ENCODE measurements around the gene SETD6. TPM values are rescaled to one million over a fixed set of nuclear protein-coding genes. Genes with fewer than 3 reads are reported as not detected.
A peak's percentile ranks its signal among the peaks of the same experiment; 100 is the strongest.

SETD6 gene
- total and polyA plus RNA-seq, 9 of the 15 experiments (the other 6 are each of a cell fraction or from before 2014, with no cell fraction given): 9.2 to 40.9 (median 19.8) TPM

GRCh38 chr16:58498341-58499091 lies 16.8 kb upstream of the SETD6 start:
- H3K79me2 ChIP-seq (ENCODE audit: control insufficient read depth, insufficient read depth, low read length): no peaks in the 10 kb centered on the region
- DNase-seq (ENCODE audit: extremely low read depth in 1 of 4, low spot score in 3 of 4): no peak
- H3K9me1 ChIP-seq (ENCODE audit: control insufficient read depth, insufficient read depth, low read length): peaks cover 2% of the 10 kb centered on the region
- in situ Hi-C loops (cut with MboI) (no loop called here), intact Hi-C loops (cut with micrococcal nuclease) (loop anchor here (5.0 kb wide), 2 partner anchors 164 to 259 kb away; no protein-coding TSS in a partner anchor)
- BruUV-seq (replicated peaks): no TSS peak
- ChIA-PET CTCF (ENCODE audit: low intra/inter-chr PET ratio) (no interaction called here), POLR2A (interaction anchor here (1.5 kb wide), 1 partner anchor 8 kb away, joined by 4 read pairs; no protein-coding TSS in a partner anchor)
- no peak for FAIRE-seq
- no peak overlapping the region for H3K4me3 ChIP-seq
- no peaks in the 10 kb centered on the region for H3K36me3 ChIP-seq (ENCODE audit: control insufficient read depth, insufficient read depth, low read length)
- H3K9ac ChIP-seq (ENCODE audit: insufficient read depth in 1 of 2, low read depth in 2 of 2, low read length in 2 of 2): no peak overlapping the region
- H3K4me1 ChIP-seq (replicated peaks in 1 of 2; ENCODE audit: control insufficient read depth in 2 of 2, insufficient read depth in 2 of 2, low read length in 2 of 2): peaks cover 3 to 53% of the 10 kb centered on the region in 2 experiments; a peak in 3 of 5 replicates
- H3K27me3 ChIP-seq (ENCODE audit: control insufficient read depth in 2 of 2, insufficient read depth in 2 of 2, low read length in 2 of 2): peaks cover 0 to 8% of the 10 kb centered on the region in 2 experiments; a peak in 3 of 5 replicates
- H3K9me3 ChIP-seq (replicated peaks; ENCODE audit: control insufficient read depth, insufficient read depth, low read depth, low read length): no peaks in the 10 kb centered on the region
- WGBS (ENCODE audit: insufficient coverage, low coverage, missing lambda C conversion rate): 3% methylated on average over 9 of the region's 9 CpGs
- peaks cover 20% of the 10 kb centered on the region; the same call in 1 of the 2 replicates for H4K20me1 ChIP-seq (replicated peaks; ENCODE audit: control insufficient read depth, insufficient read depth, low read length)
- ATAC-seq: no peak
- H3K4me2 ChIP-seq (ENCODE audit: insufficient read depth, low read length): no peak overlapping the region
- no peak overlapping the region for H2AFZ ChIP-seq (ENCODE audit: low read depth, low read length)
- no peak overlapping the region for H3K27ac ChIP-seq (ENCODE audit: extremely low read depth, low read depth, low read length)
- TF ChIP-seq BCOR (IDR thresholded peaks at IDR 0.05) (peak; percentile 81), SRSF7 (optimal IDR thresholded peaks at IDR 0.05; ENCODE audit: low read depth, low read length) (no peak), ETS1 (conservative IDR thresholded peaks at IDR 0.05; ENCODE audit: control insufficient read depth, low read depth, low read length) (no peak), TAF15 (IDR thresholded peaks at IDR 0.05; ENCODE audit: low read depth, low read length) (no peak), CCNT2 (IDR thresholded peaks at IDR 0.05; ENCODE audit: borderline replicate concordance, extremely low read depth, insufficient read length, low read depth, low read length) (no peak), ZNF740 (CRISPR knock-in tag; IDR thresholded peaks at IDR 0.05) (no peak), ZNF740 (tag; IDR thresholded peaks at IDR 0.05) (no peak), KDM1A (IDR thresholded peaks at IDR 0.05) (peak; percentile 23 to 56; a peak in 1 of 4 replicates), KLF13 (tag; IDR thresholded peaks at IDR 0.05; ENCODE audit: borderline replicate concordance, low read depth) (no peak), ZNF146 (CRISPR knock-in tag; IDR thresholded peaks at IDR 0.05; ENCODE audit: unreplicated experiment) (no peak), PKNOX1 (IDR thresholded peaks at IDR 0.05) (0 out of 2 replicates have a peak, but pooled peaks have one; percentile 15), ZFP36 (IDR thresholded peaks at IDR 0.05; ENCODE audit: low read depth, low read length, partially characterized antibody) (peak; percentile 81), NCOR1 (IDR thresholded peaks at IDR 0.05) (no peak), ASH1L (IDR thresholded peaks at IDR 0.05; ENCODE audit: borderline replicate concordance, low read depth, partially characterized antibody) (no peak), TCF15 (CRISPR knock-in tag; IDR thresholded peaks at IDR 0.05) (no peak), BRD9 (IDR thresholded peaks at IDR 0.05; ENCODE audit: low read depth, partially characterized antibody) (peak; percentile 32), MCM7 (IDR thresholded peaks at IDR 0.05) (no peak), ZNF707 (CRISPR knock-in tag; conservative IDR thresholded peaks at IDR 0.05) (no peak)
